Neural cell (in vitro differentiated cells): Measurements from ENCODE around the gene PRKAB2. TPM values are rescaled to one million over a fixed set of nuclear protein-coding genes. Genes with fewer than 3 reads are reported as not detected.

Experiments used
- H2AFZ ChIP-seq: fragments of 200-600, 300-800 bp; sonication (generic), shearing (Covaris generic); 2 replicates; pipeline ENCODE4 v1.6.0; 2014; ENCODE audit warnings: low read depth, mild to moderate bottlenecking, antibody characterized with exemption, low read length, moderate library complexity
- H3F3A ChIP-seq: fragments of 200-600 bp; shearing (Covaris generic); 2 replicates; pipeline ENCODE4 v1.6.1; 2016; ENCODE audit warnings: mild to moderate bottlenecking, moderate library complexity, mixed read lengths, antibody characterized with exemption, low read length; ENCODE audit not compliant: insufficient read depth, poor library complexity, severe bottlenecking
- H3K27ac ChIP-seq: fragments of 200-600, 300-800 bp; sonication (generic), shearing (Covaris generic); 2 replicates; pipeline ENCODE4 v1.5.1; 2014; ENCODE audit warnings: mild to moderate bottlenecking, low read length, moderate library complexity
- H3K27me3 ChIP-seq: fragments of 300-800, 200-600 bp; sonication (generic), shearing (Covaris generic); 2 replicates; pipeline ENCODE4 v1.6.0; 2014; ENCODE audit warnings: mild to moderate bottlenecking, low read depth, low read length, moderate library complexity; ENCODE audit not compliant: insufficient read depth
- H3K36me3 ChIP-seq: fragments of 300-800, 200-600 bp; sonication (generic), shearing (Covaris generic); 2 replicates; pipeline ENCODE4 v1.5.1; 2014; ENCODE audit warnings: mild to moderate bottlenecking, antibody characterized with exemption, low read length, moderate library complexity; ENCODE audit not compliant: insufficient read depth
- H3K4me2 ChIP-seq: fragments of 300-800, 200-600 bp; sonication (generic), shearing (Covaris generic); 2 replicates; pipeline ENCODE4 v1.6.0; 2014; ENCODE audit warnings: mild to moderate bottlenecking, low read length
- H3K4me3 ChIP-seq: fragments of 300-800, 200-600 bp; sonication (generic), shearing (Covaris generic); 2 replicates; pipeline ENCODE4 v1.5.1; 2014; ENCODE audit warnings: mild to moderate bottlenecking, low read length, moderate library complexity
- H3K79me2 ChIP-seq: fragments of 200-600 bp; shearing (Covaris generic); replicated peaks from 2 replicates; pipeline ENCODE4 v1.6.0; 2014; ENCODE audit warnings: mild to moderate bottlenecking, low read length, moderate library complexity; ENCODE audit not compliant: insufficient read depth
- H3K9ac ChIP-seq: fragments of 300-800, 200-600 bp; sonication (generic), shearing (Covaris generic); 2 replicates; pipeline ENCODE4 v1.6.1; 2016; ENCODE audit warnings: mild to moderate bottlenecking, low read length, mixed read lengths
- H3K9me2 ChIP-seq: fragments of 200-600 bp; shearing (Covaris generic); 2 replicates; pipeline ENCODE4 v1.6.1; 2016; ENCODE audit warnings: mild to moderate bottlenecking, low read length, mixed read lengths; ENCODE audit not compliant: insufficient read depth
- H3K9me3 ChIP-seq: fragments of 200-600, 300-800 bp; sonication (generic), shearing (Covaris generic); 2 replicates; pipeline ENCODE4 v1.6.1; 2016; ENCODE audit warnings: mild to moderate bottlenecking, mixed run types, low read length, moderate library complexity, mixed read lengths
- H4K20me1 ChIP-seq: fragments of 200-600 bp; shearing (Covaris generic); 2 replicates; pipeline ENCODE4 v1.6.1; 2016; ENCODE audit warnings: mild to moderate bottlenecking, mixed run types; ENCODE audit not compliant: insufficient read depth
- CTCF ChIP-seq: fragments of 450-650 bp; IDR thresholded peaks from 2 replicates; pipeline ENCODE4 v1.5.1; 2014; ENCODE audit warnings: antibody characterized with exemption, mild to moderate bottlenecking, moderate library complexity; ENCODE audit not compliant: poor library complexity, severe bottlenecking
- EP300 ChIP-seq: fragments of 450-650 bp; conservative IDR thresholded peaks from 2 replicates; pipeline ENCODE4 v1.6.1; 2014; ENCODE audit warnings: antibody characterized with exemption, mild to moderate bottlenecking, moderate library complexity; ENCODE audit not compliant: poor library complexity, severe bottlenecking
- EZH2 ChIP-seq: fragments of 200-600, 300-800 bp; shearing (Covaris generic), sonication (generic); IDR thresholded peaks from 2 replicates; pipeline ENCODE4 v1.6.1; 2014; ENCODE audit warnings: antibody characterized with exemption, low read length, borderline replicate concordance, mild to moderate bottlenecking; ENCODE audit not compliant: insufficient read depth, poor library complexity, severe bottlenecking
- MXI1 ChIP-seq: fragments of 450-650 bp; conservative IDR thresholded peaks from 2 replicates; pipeline ENCODE4 v1.6.1; 2014; ENCODE audit warnings: antibody characterized with exemption, mild to moderate bottlenecking; ENCODE audit not compliant: poor library complexity, severe bottlenecking
- POLR2AphosphoS5 ChIP-seq: IDR thresholded peaks from 2 replicates; pipeline ENCODE4 v1.6.1; 2012
- RAD21 ChIP-seq: fragments of 450-650 bp; conservative IDR thresholded peaks from 2 replicates; pipeline ENCODE4 v1.6.1; 2014; ENCODE audit warnings: antibody characterized with exemption, mild to moderate bottlenecking, moderate library complexity
- REST ChIP-seq: IDR thresholded peaks from 2 replicates; pipeline ENCODE4 v1.6.1; 2012; ENCODE audit warnings: borderline replicate concordance
- SMC3 ChIP-seq: fragments of 450-650 bp; conservative IDR thresholded peaks from 2 replicates; pipeline ENCODE4 v1.6.1; 2014; ENCODE audit warnings: antibody characterized with exemption, mild to moderate bottlenecking, moderate library complexity; ENCODE audit not compliant: poor library complexity
- TAF1 ChIP-seq: IDR thresholded peaks from 2 replicates; pipeline ENCODE4 v1.6.1; 2012; ENCODE audit warnings: low read depth
- polyA plus RNA-seq: library from polyadenylated mRNA; depleted of rRNA; stranded (reverse); fragments of >200 nt; gene quantifications from 2 replicates; pipeline ENCODE4 v1.2.3, GENCODE V29; 2014

Gene PRKAB2
- polyA plus RNA-seq, 1 donor from 2014 or later, result 39.9 TPM

GRCh38 chr1:147110434-147110833 is 61.8 kb downstream of the PRKAB2 start:
- H3K27ac ChIP-seq, result no peak overlapping the region
- no peaks in the 10 kb centered on the region for H3K9me2 ChIP-seq
- no peaks in the 10 kb centered on the region for H3F3A ChIP-seq
- no peak for TF ChIP-seq REST
- TF ChIP-seq RAD21, result no peak
- TF ChIP-seq CTCF, result no peak
- TF ChIP-seq EP300, result no peak
- no peak for TF ChIP-seq SMC3
- no peak for TF ChIP-seq TAF1
- no peak for TF ChIP-seq EZH2
- no peaks in the 10 kb centered on the region for H3K9me3 ChIP-seq
- H3K79me2 ChIP-seq, result no peaks in the 10 kb centered on the region
- H3K27me3 ChIP-seq, result no peaks in the 10 kb centered on the region
- H3K9ac ChIP-seq, result no peak overlapping the region
- H2AFZ ChIP-seq, result no peak overlapping the region
- H3K4me3 ChIP-seq, result no peak overlapping the region
- H4K20me1 ChIP-seq, result no peaks in the 10 kb centered on the region
- H3K4me2 ChIP-seq, result no peak overlapping the region
- H3K36me3 ChIP-seq, result no peaks in the 10 kb centered on the region

GRCh38 chr1:147109762-147110161 is 62.5 kb downstream of the PRKAB2 start:
- H3K4me2 ChIP-seq, result no peak overlapping the region
- no peak overlapping the region for H3K9ac ChIP-seq
- H3K9me2 ChIP-seq, result no peaks in the 10 kb centered on the region
- H3K9me3 ChIP-seq, result no peaks in the 10 kb centered on the region
- no peak overlapping the region for H3K27ac ChIP-seq
- H2AFZ ChIP-seq, result no peak overlapping the region
- H3K27me3 ChIP-seq, result no peaks in the 10 kb centered on the region
- no peaks in the 10 kb centered on the region for H3K36me3 ChIP-seq
- no peak overlapping the region for H3K4me3 ChIP-seq
- H3F3A ChIP-seq, result no peaks in the 10 kb centered on the region
- no peaks in the 10 kb centered on the region for H3K79me2 ChIP-seq
- no peaks in the 10 kb centered on the region for H4K20me1 ChIP-seq
- TF ChIP-seq POLR2AphosphoS5, result no peak
- TF ChIP-seq SMC3, result no peak
- no peak for TF ChIP-seq EZH2
- TF ChIP-seq EP300, result no peak
- no peak for TF ChIP-seq MXI1
- TF ChIP-seq REST, result no peak
- TF ChIP-seq CTCF, result no peak
- TF ChIP-seq TAF1, result no peak
- TF ChIP-seq RAD21, result no peak
